PC-3 (cell line): Measurements from ENCODE around the gene SLC1A3. TPM values are rescaled to one million over a fixed set of nuclear protein-coding genes. Genes with fewer than 3 reads are reported as not detected.

Experiments used
- ATAC-seq: fragments of 200-7000 bp; cut with Tn5 transposase; 2 replicates; pipeline ENCODE4 v1.9.1; 2020; ENCODE audit warnings: mild to moderate bottlenecking, moderate library complexity
- BruUV-seq: library from RNA; stranded (reverse); fragments of 400-500 nt; replicated peaks from 2 replicates; lab custom pipeline; 2021; lab: Mats Ljungman, UMichigan
- CTCF ChIA-PET: fragments of 300-600 bp; sonication (Branson Sonifier 250); formaldehyde crosslinking; loops from one replicate; lab custom pipeline; 2022; ENCODE audit warnings: antibody characterized with exemption; lab: Charles Lee
- POLR2A ChIA-PET: fragments of 300-600 bp; sonication (Branson Sonifier 250); formaldehyde crosslinking; loops from one replicate; lab custom pipeline; 2022; ENCODE audit warnings: antibody characterized with exemption; ENCODE audit not compliant: unreplicated experiment; lab: Charles Lee
- DNase-seq: peaks from one replicate; pipeline ENCODE4 v3.0.0-alpha.2; 2015
- H2AFZ ChIP-seq: fragments of 300-600 bp; sonication (generic); 2 replicates; pipeline ENCODE4 v1.6.0; 2016; ENCODE audit warnings: antibody characterized with exemption, low read length
- H3F3A ChIP-seq: fragments of 300-600 bp; sonication (generic); one replicate; pipeline ENCODE4 v1.6.0; 2017; ENCODE audit warnings: antibody characterized with exemption, low read length, control low read depth, mild to moderate bottlenecking; ENCODE audit not compliant: unreplicated experiment
- H3K27ac ChIP-seq: fragments of 300-600 bp; sonication (generic); 2 replicates; pipeline ENCODE4 v1.5.1; 2016; ENCODE audit warnings: mild to moderate bottlenecking, low read length
- H3K27me3 ChIP-seq: fragments of 300-600 bp; sonication (generic); 2 replicates; pipeline ENCODE4 v1.6.1; 2016; ENCODE audit warnings: low read length, mixed read lengths
- H3K36me3 ChIP-seq: fragments of 300-600 bp; sonication (generic); 2 replicates; pipeline ENCODE4 v1.6.1; 2016; ENCODE audit warnings: low read depth, mixed run types, low read length, mixed read lengths
- H3K4me1 ChIP-seq: fragments of 300-600 bp; sonication (generic); 2 replicates; pipeline ENCODE4 v1.5.1; 2016; ENCODE audit warnings: low read length; ENCODE audit not compliant: insufficient read depth
- H3K4me2 ChIP-seq: fragments of 300-600 bp; sonication (generic); 2 replicates; pipeline ENCODE4 v1.6.0; 2016; ENCODE audit warnings: low read length
- H3K4me3 ChIP-seq: fragments of 300-600 bp; sonication (generic); 2 replicates; pipeline ENCODE4 v1.5.1; 2016; ENCODE audit warnings: mild to moderate bottlenecking, low read length, mixed read lengths
- H3K79me2 ChIP-seq: fragments of 300-600 bp; sonication (generic); 2 replicates; pipeline ENCODE4 v1.6.1; 2017; ENCODE audit warnings: low read length, mixed read lengths
- H3K9ac ChIP-seq: fragments of 300-600 bp; sonication (generic); 2 replicates; pipeline ENCODE4 v1.6.0; 2016; ENCODE audit warnings: mild to moderate bottlenecking, low read length
- H3K9me2 ChIP-seq: fragments of 300-600 bp; sonication (generic); replicated peaks from 2 replicates; pipeline ENCODE4 v1.6.1; 2016; ENCODE audit warnings: mixed run types, low read length, mixed read lengths
- H3K9me3 ChIP-seq: fragments of 300-600 bp; sonication (generic); 2 replicates; pipeline ENCODE4 v1.6.1; 2016; ENCODE audit warnings: low read length, mixed read lengths
- H4K20me1 ChIP-seq: fragments of 300-600 bp; sonication (generic); 2 replicates; pipeline ENCODE4 v1.6.1; 2016; ENCODE audit warnings: low read length, mixed read lengths
- CTCF ChIP-seq: fragments of 300-600 bp; sonication (generic); conservative IDR thresholded peaks from 2 replicates; pipeline ENCODE4 v1.5.1; 2017; ENCODE audit warnings: antibody characterized with exemption, low read depth, mild to moderate bottlenecking, low read length
- EZH2 ChIP-seq: fragments of 300-600 bp; sonication (generic); IDR thresholded peaks from one replicate; pipeline ENCODE4 v1.6.1; 2017; ENCODE audit warnings: antibody characterized with exemption, mild to moderate bottlenecking, low read length; ENCODE audit not compliant: unreplicated experiment
- EZH2phosphoT487 ChIP-seq: fragments of 300-600 bp; sonication (generic); IDR thresholded peaks from 2 replicates; pipeline ENCODE4 v1.6.1; 2018; ENCODE audit warnings: mild to moderate bottlenecking, antibody characterized with exemption, low read length, borderline replicate concordance
- intact Hi-C: fragments of 100-400 bp; cut with micrococcal nuclease; formaldehyde crosslinking; loops from 2 replicates; pipeline ENCODE4 v1.9.0; 2023
- total RNA-seq: library from RNA; depleted of rRNA; stranded (reverse); fragments of >200 nt; gene quantifications from 2 replicates; pipeline ENCODE4 v1.2.3, GENCODE V29; 2014

The SLC1A3 gene
- total RNA-seq, 1 experiment from 2014 or later: 24.7 TPM

GRCh38 chr5:36659411-36659810, 53.0 kb downstream of the SLC1A3 start:
- no peak overlapping the region for H3K4me3 ChIP-seq
- H3K36me3 ChIP-seq: no peaks in the 10 kb centered on the region
- H3K27ac ChIP-seq: no peak overlapping the region
- no peak overlapping the region for H3K4me2 ChIP-seq
- H3K9me2 ChIP-seq: no peaks in the 10 kb centered on the region
- H3K4me1 ChIP-seq: peaks cover 47% of the 10 kb centered on the region
- H4K20me1 ChIP-seq: no peaks in the 10 kb centered on the region
- DNase-seq: no peak
- H3K79me2 ChIP-seq: no peaks in the 10 kb centered on the region
- no peak for ATAC-seq
- TF ChIP-seq EZH2 (no peak), EZH2phosphoT487 (no peak), CTCF (no peak)
- H2AFZ ChIP-seq: no peak overlapping the region
- H3K9ac ChIP-seq: no peak overlapping the region
- intact Hi-C loops: no loop called here
- no peaks in the 10 kb centered on the region for H3K27me3 ChIP-seq
- CTCF ChIA-PET: no interaction called here
- peaks cover 14% of the 10 kb centered on the region for H3F3A ChIP-seq
- POLR2A ChIA-PET: no interaction called here
- no peaks in the 10 kb centered on the region for H3K9me3 ChIP-seq
- BruUV-seq: no TSS peak

GRCh38 chr5:36660397-36661049, 54.1 kb downstream of the SLC1A3 start:
- ATAC-seq: no peak
- H3K4me1 ChIP-seq: peaks cover 51% of the 10 kb centered on the region
- no peak overlapping the region for H3K27ac ChIP-seq
- no peak overlapping the region for H2AFZ ChIP-seq
- no peaks in the 10 kb centered on the region for H3K79me2 ChIP-seq
- DNase-seq: no peak
- H3K9me2 ChIP-seq: no peaks in the 10 kb centered on the region
- ChIA-PET POLR2A (no interaction called here), CTCF (no interaction called here)
- H3K27me3 ChIP-seq: no peaks in the 10 kb centered on the region
- no peaks in the 10 kb centered on the region for H4K20me1 ChIP-seq
- H3K4me3 ChIP-seq: no peak overlapping the region
- H3K4me2 ChIP-seq: no peak overlapping the region
- peaks cover 17% of the 10 kb centered on the region for H3F3A ChIP-seq
- BruUV-seq: no TSS peak
- no peaks in the 10 kb centered on the region for H3K36me3 ChIP-seq
- no peak overlapping the region for H3K9ac ChIP-seq
- no peaks in the 10 kb centered on the region for H3K9me3 ChIP-seq
- intact Hi-C loops: no loop called here
- TF ChIP-seq EZH2phosphoT487 (no peak), CTCF (no peak), EZH2 (no peak)

- intact Hi-C loops: no loop called here
- DNase-seq: no peak
- H3K27me3 ChIP-seq: no peaks in the 10 kb centered on the region
- ATAC-seq: no peak
- H3K36me3 ChIP-seq: no peaks in the 10 kb centered on the region
- H3K4me3 ChIP-seq: no peak overlapping the region
- H3K4me1 ChIP-seq: peaks cover 43% of the 10 kb centered on the region
- ChIA-PET CTCF (no interaction called here), POLR2A (no interaction called here)
- no peaks in the 10 kb centered on the region for H4K20me1 ChIP-seq
- H3K9me3 ChIP-seq: no peaks in the 10 kb centered on the region
- H2AFZ ChIP-seq: no peak overlapping the region
- peaks cover 17% of the 10 kb centered on the region for H3F3A ChIP-seq
- H3K4me2 ChIP-seq: no peak overlapping the region
- H3K9me2 ChIP-seq: no peaks in the 10 kb centered on the region
- TF ChIP-seq CTCF (no peak), EZH2phosphoT487 (no peak), EZH2 (no peak)
- no peak overlapping the region for H3K27ac ChIP-seq
- no peaks in the 10 kb centered on the region for H3K79me2 ChIP-seq
- no peak overlapping the region for H3K9ac ChIP-seq
- no TSS peak for BruUV-seq
Measured at GRCh38 chr5:36661456-36662220, 55.2 kb downstream of the SLC1A3 start.
